SU-DHL-6 (cell line): ENCODE measurements around the gene KLHDC7B.

Experiments used
- CTCF ChIP-seq: fragments of 200-600 bp; sonication (generic); IDR thresholded peaks from one replicate; pipeline ENCODE4 v1.5.1; 2017; ENCODE audit warnings: antibody characterized with exemption, mild to moderate bottlenecking, low read length, moderate library complexity; ENCODE audit not compliant: insufficient read depth, poor library complexity, severe bottlenecking
- EZH2phosphoT487 ChIP-seq: fragments of 200-600 bp; sonication (generic), shearing (Covaris generic); conservative IDR thresholded peaks from 2 replicates; pipeline ENCODE4 v1.6.1; 2018; ENCODE audit warnings: mild to moderate bottlenecking, antibody characterized with exemption, low read length, moderate library complexity, mixed read lengths

GRCh38 chr22:50529416-50529896, 16.2 kb upstream of the KLHDC7B start:
- TF ChIP-seq CTCF (no peak), EZH2phosphoT487 (no peak)
